ENCODE measurements around the gene MXI1.

The MXI1 gene

DNA sequence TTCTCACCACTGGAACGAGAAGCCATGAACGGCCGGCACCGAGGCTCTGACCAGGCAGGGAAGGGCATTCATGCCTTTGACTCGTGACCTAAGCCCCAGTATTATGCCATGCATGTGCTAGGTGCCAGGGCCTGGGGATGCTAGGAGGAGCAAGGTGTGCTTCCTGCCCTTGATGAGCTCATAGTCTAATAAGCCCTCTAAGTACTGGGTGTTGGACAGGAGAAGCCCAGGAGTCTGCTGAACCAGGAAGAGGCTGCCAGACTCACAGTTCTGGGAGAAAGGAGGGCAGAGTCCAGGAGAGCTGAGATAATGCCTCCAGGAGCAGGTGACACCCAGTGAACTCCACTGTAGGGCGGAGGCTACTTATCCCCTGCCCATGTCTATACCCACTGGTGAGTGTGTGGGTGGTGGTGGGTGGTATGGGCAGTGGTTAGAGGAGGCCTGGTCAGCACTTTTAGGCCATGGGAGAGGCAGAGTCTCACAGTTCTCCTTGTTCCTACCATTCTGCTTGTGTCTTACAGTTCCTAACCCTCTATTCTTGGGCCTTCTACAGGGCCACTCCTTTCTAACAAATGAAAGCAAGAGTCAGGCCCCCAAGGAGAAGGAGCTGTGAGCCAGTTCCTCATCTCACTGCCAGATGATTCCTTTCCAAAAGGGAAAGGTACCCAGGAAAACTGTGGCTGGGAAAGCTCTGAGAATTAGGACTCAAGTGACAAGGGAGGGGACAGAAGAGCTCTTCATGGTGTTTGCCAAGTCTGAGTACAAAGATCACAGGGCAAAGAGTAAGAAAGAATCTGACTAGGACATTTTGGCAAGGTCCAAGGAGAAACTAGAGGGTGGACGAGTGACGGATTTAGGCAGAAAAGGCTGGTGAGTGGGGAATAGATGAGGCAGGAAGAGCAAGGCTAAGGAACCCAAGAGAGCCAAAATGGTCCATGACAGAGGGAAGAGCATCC, 3.6 kb upstream of the MXI1 start:
- Histone ChIP-seq H3K27ac (replicated peaks) (no peak overlapping the region), H3K27me3 (ENCODE audit: insufficient read depth, poor library complexity, severe bottlenecking) (no peaks in the 10 kb centered on the region), H3K4me3 (replicated peaks; ENCODE audit: insufficient read depth, low read length) (no peak overlapping the region)
- TF ChIP-seq, protein P1, sequence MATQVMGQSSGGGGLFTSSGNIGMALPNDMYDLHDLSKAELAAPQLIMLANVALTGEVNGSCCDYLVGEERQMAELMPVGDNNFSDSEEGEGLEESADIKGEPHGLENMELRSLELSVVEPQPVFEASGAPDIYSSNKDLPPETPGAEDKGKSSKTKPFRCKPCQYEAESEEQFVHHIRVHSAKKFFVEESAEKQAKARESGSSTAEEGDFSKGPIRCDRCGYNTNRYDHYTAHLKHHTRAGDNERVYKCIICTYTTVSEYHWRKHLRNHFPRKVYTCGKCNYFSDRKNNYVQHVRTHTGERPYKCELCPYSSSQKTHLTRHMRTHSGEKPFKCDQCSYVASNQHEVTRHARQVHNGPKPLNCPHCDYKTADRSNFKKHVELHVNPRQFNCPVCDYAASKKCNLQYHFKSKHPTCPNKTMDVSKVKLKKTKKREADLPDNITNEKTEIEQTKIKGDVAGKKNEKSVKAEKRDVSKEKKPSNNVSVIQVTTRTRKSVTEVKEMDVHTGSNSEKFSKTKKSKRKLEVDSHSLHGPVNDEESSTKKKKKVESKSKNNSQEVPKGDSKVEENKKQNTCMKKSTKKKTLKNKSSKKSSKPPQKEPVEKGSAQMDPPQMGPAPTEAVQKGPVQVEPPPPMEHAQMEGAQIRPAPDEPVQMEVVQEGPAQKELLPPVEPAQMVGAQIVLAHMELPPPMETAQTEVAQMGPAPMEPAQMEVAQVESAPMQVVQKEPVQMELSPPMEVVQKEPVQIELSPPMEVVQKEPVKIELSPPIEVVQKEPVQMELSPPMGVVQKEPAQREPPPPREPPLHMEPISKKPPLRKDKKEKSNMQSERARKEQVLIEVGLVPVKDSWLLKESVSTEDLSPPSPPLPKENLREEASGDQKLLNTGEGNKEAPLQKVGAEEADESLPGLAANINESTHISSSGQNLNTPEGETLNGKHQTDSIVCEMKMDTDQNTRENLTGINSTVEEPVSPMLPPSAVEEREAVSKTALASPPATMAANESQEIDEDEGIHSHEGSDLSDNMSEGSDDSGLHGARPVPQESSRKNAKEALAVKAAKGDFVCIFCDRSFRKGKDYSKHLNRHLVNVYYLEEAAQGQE (IDR thresholded peaks at IDR 0.05; ENCODE audit: insufficient replicate concordance, low read depth) = no peak
- TF ChIP-seq GABPA (IDR thresholded peaks at IDR 0.05; ENCODE audit: low read depth) (no peak), SPI1 (IDR thresholded peaks at IDR 0.05; ENCODE audit: borderline replicate concordance, low read depth) (no peak), POLR2AphosphoS5 (IDR thresholded peaks at IDR 0.05; ENCODE audit: low read depth) (no peak)
- TF ChIP-seq, protein P2, sequence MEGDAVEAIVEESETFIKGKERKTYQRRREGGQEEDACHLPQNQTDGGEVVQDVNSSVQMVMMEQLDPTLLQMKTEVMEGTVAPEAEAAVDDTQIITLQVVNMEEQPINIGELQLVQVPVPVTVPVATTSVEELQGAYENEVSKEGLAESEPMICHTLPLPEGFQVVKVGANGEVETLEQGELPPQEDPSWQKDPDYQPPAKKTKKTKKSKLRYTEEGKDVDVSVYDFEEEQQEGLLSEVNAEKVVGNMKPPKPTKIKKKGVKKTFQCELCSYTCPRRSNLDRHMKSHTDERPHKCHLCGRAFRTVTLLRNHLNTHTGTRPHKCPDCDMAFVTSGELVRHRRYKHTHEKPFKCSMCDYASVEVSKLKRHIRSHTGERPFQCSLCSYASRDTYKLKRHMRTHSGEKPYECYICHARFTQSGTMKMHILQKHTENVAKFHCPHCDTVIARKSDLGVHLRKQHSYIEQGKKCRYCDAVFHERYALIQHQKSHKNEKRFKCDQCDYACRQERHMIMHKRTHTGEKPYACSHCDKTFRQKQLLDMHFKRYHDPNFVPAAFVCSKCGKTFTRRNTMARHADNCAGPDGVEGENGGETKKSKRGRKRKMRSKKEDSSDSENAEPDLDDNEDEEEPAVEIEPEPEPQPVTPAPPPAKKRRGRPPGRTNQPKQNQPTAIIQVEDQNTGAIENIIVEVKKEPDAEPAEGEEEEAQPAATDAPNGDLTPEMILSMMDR (IDR thresholded peaks at IDR 0.05; ENCODE audit: insufficient read depth, low read length) = no peak
- no peak for DNase-seq (ENCODE audit: low read depth in 1 of 2, low spot score in 1 of 2)

DNA sequence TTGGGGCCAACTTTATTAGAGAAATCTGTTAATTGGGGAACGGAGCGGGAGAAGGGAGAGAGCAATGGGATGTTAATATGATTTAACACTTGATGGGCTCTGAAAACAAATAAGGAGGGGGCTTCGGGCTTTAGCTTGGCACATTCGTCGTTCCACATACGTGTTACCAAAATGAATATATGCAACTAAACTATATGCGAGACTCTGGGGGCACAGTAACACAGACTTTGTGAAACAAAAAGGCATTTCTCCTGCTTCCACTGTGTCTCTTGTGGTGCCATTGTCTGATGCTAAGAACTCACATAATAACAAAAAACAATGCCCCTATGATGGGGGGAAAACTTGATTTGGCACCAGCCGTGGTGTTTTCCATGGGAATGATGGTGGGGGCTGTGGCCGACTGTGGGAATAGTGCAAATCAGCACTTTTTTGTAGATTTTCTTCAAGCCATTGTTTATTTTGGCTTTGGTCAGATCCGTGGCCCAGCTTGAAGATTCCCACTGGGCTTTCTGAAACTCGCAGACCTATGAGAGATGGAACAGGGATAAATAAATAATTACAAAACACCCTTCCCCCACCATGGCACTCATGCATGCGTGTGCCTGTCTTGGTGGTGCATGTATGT, 2.2 kb upstream of the MXI1 start:
- TF ChIP-seq SPI1 (IDR thresholded peaks at IDR 0.05; ENCODE audit: borderline replicate concordance, low read depth) (no peak), POLR2AphosphoS5 (IDR thresholded peaks at IDR 0.05; ENCODE audit: low read depth) (no peak), GABPA (IDR thresholded peaks at IDR 0.05; ENCODE audit: low read depth) (no peak)
- TF ChIP-seq, protein P1 (IDR thresholded peaks at IDR 0.05; ENCODE audit: insufficient replicate concordance, low read depth) = no peak
- TF ChIP-seq, protein P2 (IDR thresholded peaks at IDR 0.05; ENCODE audit: insufficient read depth, low read length) = no peak
- DNase-seq (ENCODE audit: low read depth in 1 of 2, low spot score in 1 of 2) = no peak
- Histone ChIP-seq H3K4me3 (replicated peaks; ENCODE audit: insufficient read depth, low read length) (no peak overlapping the region), H3K27ac (replicated peaks) (no peak overlapping the region), H3K27me3 (ENCODE audit: insufficient read depth, poor library complexity, severe bottlenecking) (no peaks in the 10 kb centered on the region)

DNA sequence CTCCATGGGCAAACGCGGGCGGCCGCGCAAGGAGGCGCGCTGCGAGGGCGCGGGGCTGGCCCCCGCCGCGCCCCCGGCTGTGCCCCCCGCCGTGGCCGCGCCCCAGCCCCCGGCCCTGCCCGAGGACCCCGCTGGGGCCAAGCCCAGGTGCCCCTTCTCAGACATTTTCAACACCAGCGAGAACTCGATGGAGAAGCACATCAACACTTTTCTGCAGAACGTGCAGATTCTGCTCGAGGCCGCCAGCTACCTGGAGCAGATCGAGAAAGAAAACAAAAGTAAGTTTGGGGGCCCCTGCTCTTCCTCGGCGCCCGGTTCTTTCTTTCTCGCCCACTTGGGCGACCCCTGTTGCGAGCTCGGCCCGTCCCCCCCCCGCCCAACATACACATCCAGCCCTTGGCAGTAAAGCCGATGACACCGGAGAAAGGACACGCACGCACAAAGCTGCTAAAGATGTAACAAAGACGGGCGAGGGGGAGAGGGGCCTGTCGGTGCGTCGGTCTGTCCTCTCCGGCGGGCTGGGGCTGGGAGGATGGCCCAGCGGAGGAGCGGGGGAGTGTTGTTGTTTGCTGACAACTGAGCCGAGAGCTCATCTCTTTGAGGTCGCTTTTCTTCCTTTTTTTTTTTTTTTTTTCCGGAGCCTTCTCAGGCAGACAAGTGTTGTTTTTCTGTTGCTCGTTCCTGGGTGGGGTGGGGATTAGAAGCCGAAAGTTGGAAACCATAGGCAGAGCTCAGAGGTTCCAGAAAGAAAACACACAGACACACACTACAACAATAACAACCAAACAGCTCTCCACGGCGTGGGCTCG, 604 bp downstream of the MXI1 start:
- Histone ChIP-seq H3K4me3 (replicated peaks; ENCODE audit: insufficient read depth, low read length) (peak overlapping the region; percentile 64), H3K27me3 (ENCODE audit: insufficient read depth, poor library complexity, severe bottlenecking) (no peaks in the 10 kb centered on the region), H3K27ac (replicated peaks) (peak overlapping the region; percentile 97)
- TF ChIP-seq SPI1 (IDR thresholded peaks at IDR 0.05; ENCODE audit: borderline replicate concordance, low read depth) = no peak
- no peak; the same call in 1 of the 2 replicates for TF ChIP-seq POLR2AphosphoS5 (IDR thresholded peaks at IDR 0.05; ENCODE audit: low read depth)
- TF ChIP-seq, protein P2 (IDR thresholded peaks at IDR 0.05; ENCODE audit: insufficient read depth, low read length) = no peak
- TF ChIP-seq GABPA (IDR thresholded peaks at IDR 0.05; ENCODE audit: low read depth) = no peak
- TF ChIP-seq, protein P1 (IDR thresholded peaks at IDR 0.05; ENCODE audit: insufficient replicate concordance, low read depth) = no peak
- DNase-seq (ENCODE audit: low read depth in 1 of 2, low spot score in 1 of 2) = peak in 1 of 2 experiments; percentile 78
